CD8-positive, alpha-beta memory T cell (primary cell): ENCODE results near the gene NR2C1. TPM values are rescaled to one million over a fixed set of nuclear protein-coding genes. Genes with fewer than 3 reads are reported as not detected.
"Not testable (repeated sequence)": the region's sequence is repeated elsewhere in the genome, so short reads cannot be mapped to it uniquely, and the experiment has no call there.

ENCODE experiments used
- CTCF ChIA-PET: fragments of 350-600 bp; sonication (Branson Sonifier 250); formaldehyde crosslinking; loops from one replicate; lab custom pipeline; 2021; ENCODE audit warnings: antibody characterized with exemption; lab: Charles Lee
- POLR2A ChIA-PET: fragments of 350-600 bp; sonication (Branson Sonifier 250); formaldehyde crosslinking; loops from one replicate; lab custom pipeline; 2021; ENCODE audit warnings: antibody characterized with exemption; lab: Charles Lee
- DNase-seq, 5 donors: peaks; one replicate each; pipeline versions ENCODE4 v3.0.0 to v3.0.0-alpha.2; 2020 to 2022; ENCODE audit warnings: mixed read lengths in 1 of 5
- H3K27ac ChIP-seq: one replicate; pipeline ENCODE4 v1.7.0; 2013; ENCODE audit warnings: low read depth, mild to moderate bottlenecking, low read length, moderate library complexity
- H3K27me3 ChIP-seq: 2 replicates; pipeline ENCODE4 v1.7.0; 2013; ENCODE audit warnings: low read length, mild to moderate bottlenecking; ENCODE audit not compliant: insufficient read depth, poor library complexity, severe bottlenecking
- H3K36me3 ChIP-seq: 2 replicates; pipeline ENCODE4 v1.7.0; 2013; ENCODE audit warnings: mild to moderate bottlenecking, low read length, moderate library complexity; ENCODE audit not compliant: insufficient read depth
- H3K4me1 ChIP-seq: 2 replicates; pipeline ENCODE4 v1.7.0; 2013; ENCODE audit warnings: mild to moderate bottlenecking, low read length, moderate library complexity; ENCODE audit not compliant: insufficient read depth
- H3K4me3 ChIP-seq: 2 replicates; pipeline ENCODE4 v1.7.0; 2013; ENCODE audit warnings: mild to moderate bottlenecking, low read length
- H3K9me3 ChIP-seq: 2 replicates; pipeline ENCODE4 v1.7.0; 2013; ENCODE audit warnings: mild to moderate bottlenecking, low read length
- H3K27ac Mint-ChIP-seq, 8 donors: one replicate each; pipeline ENCODE4 v1.8.0; 2020 to 2021; ENCODE audit warnings: mixed read lengths in 8 of 8, mild to moderate bottlenecking in 6 of 8, inconsistent platforms in 3 of 8, moderate library complexity in 3 of 8
- H3K27me3 Mint-ChIP-seq, 2 donors: one replicate each; pipeline ENCODE4 v1.8.0; 2020 to 2021; ENCODE audit warnings: mixed read lengths in 2 of 2, mild to moderate bottlenecking in 1 of 2, moderate library complexity in 1 of 2
- H3K36me3 Mint-ChIP-seq, 3 donors: one replicate each; pipeline ENCODE4 v1.8.0; 2020 to 2021; ENCODE audit warnings: mixed read lengths in 3 of 3, inconsistent platforms in 1 of 3, mild to moderate bottlenecking in 1 of 3
- H3K4me1 Mint-ChIP-seq, 3 donors: one replicate each; pipeline ENCODE4 v1.8.0; 2020 to 2021; ENCODE audit warnings: mixed read lengths in 3 of 3, inconsistent platforms in 1 of 3, mild to moderate bottlenecking in 1 of 3
- H3K4me3 Mint-ChIP-seq, 7 donors: one replicate each; pipeline ENCODE4 v1.8.0; 2020 to 2021; ENCODE audit warnings: mixed read lengths in 7 of 7, mild to moderate bottlenecking in 6 of 7, moderate library complexity in 4 of 7, inconsistent platforms in 2 of 7
- H3K9me3 Mint-ChIP-seq, 5 donors: one replicate each; pipeline ENCODE4 v1.8.0; 2020 to 2022; ENCODE audit warnings: mixed read lengths in 5 of 5, mild to moderate bottlenecking in 3 of 5, moderate library complexity in 2 of 5, inconsistent platforms in 1 of 5
- polyA plus RNA-seq: library from polyadenylated mRNA; unstranded; fragments of 300-500 nt; fragmentation: Illumina TruSeq; gene quantifications from one replicate; pipeline ENCODE4 v1.2.3, GENCODE V29; 2021
- total RNA-seq, 2 experiments: library from RNA; stranded (reverse); gene quantifications; one replicate each; pipeline ENCODE4 v1.2.3, GENCODE V29; 2021

Gene NR2C1
- total and polyA plus RNA-seq, 3 experiments from 2014 or later: 7.5 to 21.9 (median 17.1) TPM

DNA sequence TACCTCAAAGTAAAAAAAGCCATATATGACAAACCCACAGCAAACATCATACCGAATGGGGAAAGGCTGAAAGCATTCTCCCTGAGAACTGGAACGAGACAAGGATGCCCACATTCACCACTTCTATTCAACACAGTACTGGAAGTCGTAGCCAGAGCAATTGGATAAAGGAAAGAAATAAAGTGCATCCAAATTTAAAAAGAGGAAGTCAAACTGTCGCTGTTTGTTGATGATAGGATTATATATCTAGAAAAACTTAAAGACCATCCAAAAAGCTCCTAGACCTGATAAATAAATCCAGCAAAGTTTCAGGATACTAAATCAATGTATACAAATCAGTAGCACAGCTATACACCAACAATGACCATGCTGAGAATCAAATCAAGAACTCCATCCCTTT is 75.1 kb downstream of the NR2C1 start:
- CTCF ChIA-PET: no interaction called here
- H3K4me3 Mint-ChIP-seq: peak overlapping the region in 1 of 7 donors; percentile 46

DNA sequence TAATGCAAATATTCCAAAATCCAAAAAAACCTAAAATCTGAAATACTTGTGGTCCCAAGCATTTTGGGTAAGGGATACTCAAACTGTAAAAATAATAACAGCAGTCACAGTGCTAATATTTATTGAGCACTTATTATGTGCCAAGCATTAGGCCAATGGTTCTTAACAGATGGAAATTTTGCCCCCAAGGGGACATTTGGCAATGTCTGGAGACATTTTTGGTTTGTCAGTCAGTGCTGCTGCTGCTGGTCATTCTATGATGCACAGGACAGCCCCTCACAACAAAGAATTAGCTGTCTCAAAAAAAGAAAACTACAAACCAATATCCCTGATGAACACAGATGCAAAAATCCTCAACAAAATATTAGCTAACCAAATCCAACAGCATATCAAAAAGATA is 75.7 kb downstream of the NR2C1 start:
- Histone ChIP-seq H3K27me3 (no peaks in the 10 kb centered on the region), H3K36me3 (peaks cover 5% of the 10 kb centered on the region), H3K9me3 (no peaks in the 10 kb centered on the region), H3K4me3 (no peak overlapping the region), H3K4me1 (peaks cover 27% of the 10 kb centered on the region), H3K27ac (no peak overlapping the region)
- Mint-ChIP-seq H3K4me3 (no peak overlapping the region), H3K36me3 (peaks cover 0 to 57% (median 18%) of the 10 kb centered on the region in 3 donors), H3K27ac (no peak overlapping the region), H3K9me3 (no peaks in the 10 kb centered on the region), H3K4me1 (peaks cover 35 to 48% (median 40%) of the 10 kb centered on the region in 3 donors), H3K27me3 (no peaks in the 10 kb centered on the region)
- POLR2A ChIA-PET: no interaction called here
- CTCF ChIA-PET: no interaction called here
- DNase-seq: no peak

More for the DNA sequence above, 75.1 kb downstream of the NR2C1 start:
- peaks cover 0 to 60% (median 17%) of the 10 kb centered on the region in 3 donors for H3K36me3 Mint-ChIP-seq
- no peaks in the 10 kb centered on the region for H3K9me3 ChIP-seq
- no peak overlapping the region for H3K4me3 ChIP-seq
- no peak overlapping the region for H3K27ac ChIP-seq
- peaks cover 32% of the 10 kb centered on the region for H3K4me1 ChIP-seq
- peaks cover 40 to 54% (median 44%) of the 10 kb centered on the region in 3 donors for H3K4me1 Mint-ChIP-seq
- no peaks in the 10 kb centered on the region for H3K27me3 ChIP-seq
- H3K27me3 Mint-ChIP-seq: no peaks in the 10 kb centered on the region
- POLR2A ChIA-PET: no interaction called here
- DNase-seq: no peak
- no peaks in the 10 kb centered on the region for H3K9me3 Mint-ChIP-seq
- H3K36me3 ChIP-seq: peaks cover 5% of the 10 kb centered on the region
- H3K27ac Mint-ChIP-seq: peak overlapping the region in 2 of 8 donors; percentile 16 to 63

DNA sequence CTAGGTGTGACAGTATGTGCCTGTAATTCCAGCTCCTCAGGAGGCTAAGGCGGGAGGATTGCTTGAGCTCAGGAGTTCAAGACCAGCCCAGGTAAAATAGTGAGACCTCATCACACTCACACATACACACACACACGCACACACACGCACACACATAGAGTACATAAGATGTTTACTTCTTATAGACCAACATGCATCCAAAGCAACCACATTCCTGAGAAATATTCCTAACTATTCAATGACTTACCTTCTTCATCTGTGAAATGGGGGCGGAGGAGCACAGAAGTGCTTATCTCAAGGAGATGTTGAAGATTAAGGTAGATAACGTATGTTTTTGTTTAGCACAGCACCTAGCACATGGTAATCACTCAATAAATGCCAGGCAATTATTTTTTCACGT is 76.4 kb downstream of the NR2C1 start:
- Histone ChIP-seq H3K9me3 (no peaks in the 10 kb centered on the region), H3K4me3 (no peak overlapping the region), H3K27ac (no peak overlapping the region), H3K27me3 (no peaks in the 10 kb centered on the region), H3K36me3 (peaks cover 5% of the 10 kb centered on the region), H3K4me1 (peaks cover 24% of the 10 kb centered on the region)
- H3K9me3 Mint-ChIP-seq: no peaks in the 10 kb centered on the region
- ChIA-PET POLR2A (no interaction called here), CTCF (no interaction called here)
- H3K27ac Mint-ChIP-seq: no peak overlapping the region
- peaks cover 0 to 61% (median 20%) of the 10 kb centered on the region in 3 donors for H3K36me3 Mint-ChIP-seq
- DNase-seq: no peak
- H3K4me3 Mint-ChIP-seq: no peak overlapping the region
- H3K4me1 Mint-ChIP-seq: peaks cover 32 to 49% (median 36%) of the 10 kb centered on the region in 3 donors
- H3K27me3 Mint-ChIP-seq: no peaks in the 10 kb centered on the region

DNA sequence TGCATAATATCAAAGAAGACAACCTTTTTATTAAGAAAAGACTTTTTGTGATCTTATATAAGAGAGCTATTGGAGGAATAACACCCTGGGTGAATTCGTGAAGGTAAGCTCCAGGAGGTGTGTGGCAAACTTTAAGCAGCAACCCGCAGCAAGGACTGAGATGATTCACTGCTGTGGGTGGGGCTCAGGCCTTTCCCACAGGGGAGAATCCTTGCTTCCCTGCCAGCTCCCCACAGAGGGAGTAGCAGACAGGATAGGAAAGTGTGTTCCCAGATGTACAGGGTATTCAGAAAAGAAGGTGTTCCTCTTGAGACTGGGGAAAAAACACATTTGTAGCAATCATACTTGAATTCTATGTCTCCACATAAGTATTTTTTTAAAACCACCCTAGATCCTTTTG is 79.1 kb downstream of the NR2C1 start:
- H3K4me1 Mint-ChIP-seq: peaks cover 29 to 44% (median 30%) of the 10 kb centered on the region in 3 donors
- Histone ChIP-seq H3K4me1 (peaks cover 20% of the 10 kb centered on the region), H3K27me3 (no peaks in the 10 kb centered on the region), H3K27ac (no peak overlapping the region), H3K36me3 (peaks cover 5% of the 10 kb centered on the region), H3K9me3 (no peaks in the 10 kb centered on the region), H3K4me3 (no peak overlapping the region)
- H3K36me3 Mint-ChIP-seq: peaks cover 0 to 55% (median 20%) of the 10 kb centered on the region in 3 donors
- no peak for DNase-seq
- H3K4me3 Mint-ChIP-seq: no peak overlapping the region
- ChIA-PET CTCF (no interaction called here), POLR2A (no interaction called here)
- no peaks in the 10 kb centered on the region for H3K9me3 Mint-ChIP-seq
- no peak overlapping the region for H3K27ac Mint-ChIP-seq
- H3K27me3 Mint-ChIP-seq: no peaks in the 10 kb centered on the region

DNA sequence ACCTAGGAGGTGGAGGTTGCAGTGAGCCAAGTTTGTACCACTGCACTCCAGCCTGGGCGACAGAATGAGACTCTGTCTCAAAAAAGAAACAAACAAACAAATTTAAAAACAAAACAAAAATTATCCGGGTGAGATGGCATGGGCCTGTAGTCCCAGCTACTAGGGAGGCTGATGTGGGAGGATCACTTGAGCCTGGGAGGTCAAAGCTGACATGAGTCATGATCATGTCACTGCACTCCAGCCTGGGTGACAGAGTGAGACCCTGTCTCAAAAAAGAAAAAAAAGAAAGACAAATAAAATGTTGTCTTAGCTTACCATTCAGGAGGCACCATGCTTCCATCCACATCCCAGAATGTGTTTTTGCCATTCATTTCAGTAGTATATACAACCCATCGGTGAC is 79.6 kb downstream of the NR2C1 start:
- Mint-ChIP-seq H3K36me3 (peaks cover 0 to 51% (median 16%) of the 10 kb centered on the region in 3 donors), H3K27ac (peak overlapping the region in 1 of 8 donors; percentile 50), H3K4me1 (peaks cover 29 to 44% (median 30%) of the 10 kb centered on the region in 3 donors)
- H3K9me3 ChIP-seq, DNase-seq, H3K4me3 ChIP-seq, POLR2A ChIA-PET, H3K4me3 Mint-ChIP-seq, H3K27me3 Mint-ChIP-seq, H3K27me3 ChIP-seq, H3K27ac ChIP-seq, H3K9me3 Mint-ChIP-seq, H3K36me3 ChIP-seq, CTCF ChIA-PET: not testable (repeated sequence)
- peaks cover 24% of the 10 kb centered on the region for H3K4me1 ChIP-seq

DNA sequence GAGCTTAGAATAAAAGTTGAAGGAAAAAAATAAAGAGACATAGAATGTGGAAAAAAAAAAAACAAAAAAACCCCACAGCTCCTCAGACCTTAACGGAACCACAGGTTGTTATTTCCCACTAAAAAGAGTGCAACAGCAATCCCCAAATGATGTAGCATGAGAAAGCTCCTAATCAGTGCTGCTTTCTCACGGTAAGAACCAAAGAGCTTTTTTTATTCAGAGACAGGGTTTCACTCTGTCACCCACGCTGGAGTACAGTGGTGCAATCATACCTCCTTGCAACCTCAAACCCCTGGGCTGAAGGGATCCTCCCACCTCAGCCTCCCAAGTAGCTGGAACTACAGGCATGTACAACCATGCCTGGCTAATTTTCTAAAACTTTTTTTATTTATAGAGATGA is 83.2 kb downstream of the NR2C1 start:
- no peak for DNase-seq
- CTCF ChIA-PET: interaction anchor here (0.7 kb wide), 1 partner anchor 13 kb away, joined by 3 read pairs; the partner anchor contains the start of gene NDUFA12

DNA sequence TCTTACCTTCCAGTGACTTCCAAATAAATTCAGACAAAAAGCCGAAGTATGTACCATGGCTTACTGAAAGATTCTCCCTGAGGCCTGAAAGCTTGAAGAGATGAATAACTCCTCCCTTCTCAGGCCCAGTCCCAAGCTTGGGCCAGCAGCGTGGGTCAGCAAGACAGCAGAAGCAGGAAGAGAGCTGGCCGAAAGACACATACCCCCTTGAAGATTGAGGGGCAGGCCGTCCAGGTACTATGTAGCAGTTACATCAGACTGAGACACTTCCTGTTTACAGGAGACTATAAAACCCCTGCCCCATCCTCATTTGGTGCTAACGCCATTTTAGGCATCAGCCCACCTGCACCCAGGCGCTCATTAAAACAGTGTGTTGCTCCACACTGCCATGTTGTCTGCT is 84.9 kb downstream of the NR2C1 start:
- ChIA-PET POLR2A (no interaction called here), CTCF (no interaction called here)
- peak overlapping the region in 7 of 8 donors; percentile 40 to 93 (median 62) for H3K27ac Mint-ChIP-seq
- DNase-seq: peak in 1 of 5 donors; percentile 48
- Histone ChIP-seq H3K36me3 (no peaks in the 10 kb centered on the region), H3K27me3 (no peaks in the 10 kb centered on the region), H3K27ac (no peak overlapping the region), H3K9me3 (no peaks in the 10 kb centered on the region), H3K4me1 (peaks cover 58% of the 10 kb centered on the region), H3K4me3 (no peak overlapping the region)
- H3K36me3 Mint-ChIP-seq: peaks cover 4 to 35% (median 19%) of the 10 kb centered on the region in 3 donors
- H3K4me3 Mint-ChIP-seq: peak overlapping the region in 1 of 7 donors; percentile 7
- no peaks in the 10 kb centered on the region for H3K9me3 Mint-ChIP-seq
- peaks cover 42 to 53% (median 47%) of the 10 kb centered on the region in 3 donors for H3K4me1 Mint-ChIP-seq
- no peaks in the 10 kb centered on the region for H3K27me3 Mint-ChIP-seq

More for the DNA sequence above, 83.2 kb downstream of the NR2C1 start:
- H3K27ac Mint-ChIP-seq: peak overlapping the region in 5 of 8 donors; percentile 59 to 88 (median 68)
- H3K27ac ChIP-seq: no peak overlapping the region
- H3K4me3 Mint-ChIP-seq: no peak overlapping the region
- H3K27me3 Mint-ChIP-seq: no peaks in the 10 kb centered on the region
- no peak overlapping the region for H3K4me3 ChIP-seq
- H3K4me1 Mint-ChIP-seq: peaks cover 38 to 53% (median 42%) of the 10 kb centered on the region in 3 donors
- peaks cover 0 to 41% (median 18%) of the 10 kb centered on the region in 3 donors for H3K36me3 Mint-ChIP-seq
- H3K9me3 Mint-ChIP-seq: no peaks in the 10 kb centered on the region
- POLR2A ChIA-PET: no interaction called here
- H3K9me3 ChIP-seq: no peaks in the 10 kb centered on the region
- peaks cover 49% of the 10 kb centered on the region for H3K4me1 ChIP-seq
- no peaks in the 10 kb centered on the region for H3K27me3 ChIP-seq
- no peaks in the 10 kb centered on the region for H3K36me3 ChIP-seq

DNA sequence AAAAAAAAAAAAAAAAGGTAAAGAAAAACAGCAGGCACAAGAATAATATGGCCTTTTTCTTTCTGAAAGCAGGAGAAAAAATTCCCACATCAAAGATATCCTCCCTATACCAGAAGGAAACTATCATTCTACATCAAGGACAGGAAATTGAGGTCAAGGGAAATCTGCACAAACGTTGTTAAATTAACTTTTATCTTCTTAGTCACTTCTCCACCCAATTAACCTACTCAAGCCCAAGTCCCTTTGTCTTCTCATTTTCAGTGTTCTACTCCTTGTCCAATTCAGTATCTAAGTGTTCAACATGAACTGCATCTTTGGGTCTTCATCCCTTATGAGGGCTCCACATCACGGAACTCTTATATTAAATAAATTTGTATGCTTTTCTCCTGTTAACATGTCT is 85.6 kb downstream of the NR2C1 start:
- H3K27ac ChIP-seq: no peak overlapping the region
- H3K9me3 ChIP-seq: no peaks in the 10 kb centered on the region
- Mint-ChIP-seq H3K27me3 (no peaks in the 10 kb centered on the region), H3K4me3 (peak overlapping the region in 5 of 7 donors; percentile 26 to 55 (median 34)), H3K36me3 (peaks cover 5 to 38% (median 22%) of the 10 kb centered on the region in 3 donors), H3K27ac (peak overlapping the region in 7 of 8 donors; percentile 21 to 62 (median 43)), H3K4me1 (peaks cover 47 to 57% (median 52%) of the 10 kb centered on the region in 3 donors), H3K9me3 (no peaks in the 10 kb centered on the region)
- H3K27me3 ChIP-seq: no peaks in the 10 kb centered on the region
- H3K36me3 ChIP-seq: no peaks in the 10 kb centered on the region
- ChIA-PET CTCF (no interaction called here), POLR2A (no interaction called here)
- peaks cover 65% of the 10 kb centered on the region for H3K4me1 ChIP-seq
- peak overlapping the region; percentile 7 for H3K4me3 ChIP-seq
- DNase-seq: peak in 2 of 5 donors; percentile 29 to 70
